ENCODE data around the gene IL1RAPL1.
A peak's percentile ranks its signal among the peaks of the same experiment; 100 is the strongest.

IL1RAPL1 gene

DNA sequence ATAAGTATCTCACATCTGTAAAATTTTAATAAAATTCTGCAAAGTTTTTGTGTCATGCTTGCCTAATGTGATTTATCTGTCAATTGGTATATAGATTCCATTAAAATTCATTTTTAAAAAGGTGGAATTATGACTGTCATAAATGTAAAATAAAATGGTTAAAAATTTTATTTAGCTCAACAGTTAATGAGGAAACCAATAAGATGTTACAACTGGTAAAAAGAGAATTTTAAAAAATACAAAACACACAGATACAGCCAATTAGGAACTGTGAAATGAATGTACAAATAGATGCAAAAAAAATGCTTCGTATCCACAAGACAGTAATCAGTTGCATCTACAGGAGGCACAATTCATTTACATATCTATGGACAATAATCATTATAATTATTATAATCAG lies 297.6 kb downstream of the IL1RAPL1 start:
- DNase-seq (ENCODE audit: low read depth, low spot score) = no peak
- no peaks in the 10 kb centered on the region for H3K9me3 ChIP-seq (ENCODE audit: insufficient read depth, low read length)
- TF ChIP-seq ZNF274 (IDR thresholded peaks at IDR 0.05; ENCODE audit: low read depth, low read length) = no peak
- no peak for TF ChIP-seq SUZ12 (IDR thresholded peaks at IDR 0.05; ENCODE audit: extremely low read depth, insufficient read depth, insufficient read length)
- TF ChIP-seq YY1 (IDR thresholded peaks at IDR 0.05; ENCODE audit: insufficient read depth, insufficient read length) = no peak
- no peak overlapping the region for H3K9ac ChIP-seq (ENCODE audit: insufficient read length, low read depth)
- H3K4me3 ChIP-seq (ENCODE audit: insufficient read length, low read depth) = no peak overlapping the region
- H3K36me3 ChIP-seq (ENCODE audit: insufficient read depth, insufficient read length, low read length) = no peaks in the 10 kb centered on the region
- H3K27me3 ChIP-seq (ENCODE audit: insufficient read depth, insufficient read length) = no peaks in the 10 kb centered on the region
- no peaks in the 10 kb centered on the region for H3K4me1 ChIP-seq (ENCODE audit: insufficient read depth, insufficient read length)

DNA sequence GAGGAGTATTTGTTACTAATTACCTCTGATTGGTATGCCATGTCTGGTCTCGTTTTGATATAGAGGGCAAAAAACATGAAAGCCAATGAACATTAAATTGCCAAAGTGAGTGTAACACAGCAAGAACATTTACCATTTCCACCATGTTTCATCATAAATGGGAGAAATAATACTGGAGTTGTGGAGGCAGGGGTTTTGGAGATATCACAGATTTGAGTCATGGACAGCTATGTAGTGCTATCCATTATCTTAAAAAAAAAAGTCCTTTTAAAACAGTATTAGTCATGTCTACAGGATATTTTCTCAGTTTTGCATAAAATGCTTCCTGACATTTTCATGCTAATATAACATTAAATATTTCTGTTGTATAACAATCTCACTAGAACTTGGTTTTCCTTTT lies 301.2 kb downstream of the IL1RAPL1 start:
- H3K9ac ChIP-seq (ENCODE audit: insufficient read length, low read depth) = no peak overlapping the region
- H3K27me3 ChIP-seq (ENCODE audit: insufficient read depth, insufficient read length) = no peaks in the 10 kb centered on the region
- H3K9me3 ChIP-seq (ENCODE audit: insufficient read depth, low read length) = no peaks in the 10 kb centered on the region
- no peaks in the 10 kb centered on the region for H3K36me3 ChIP-seq (ENCODE audit: insufficient read depth, insufficient read length, low read length)
- no peaks in the 10 kb centered on the region for H3K4me1 ChIP-seq (ENCODE audit: insufficient read depth, insufficient read length)
- TF ChIP-seq ZNF274 (IDR thresholded peaks at IDR 0.05; ENCODE audit: low read depth, low read length) (no peak), SUZ12 (IDR thresholded peaks at IDR 0.05; ENCODE audit: extremely low read depth, insufficient read depth, insufficient read length) (no peak), YY1 (IDR thresholded peaks at IDR 0.05; ENCODE audit: insufficient read depth, insufficient read length) (no peak)
- no peak overlapping the region for H3K4me3 ChIP-seq (ENCODE audit: insufficient read length, low read depth)
- no peak for DNase-seq (ENCODE audit: low read depth, low spot score)

DNA sequence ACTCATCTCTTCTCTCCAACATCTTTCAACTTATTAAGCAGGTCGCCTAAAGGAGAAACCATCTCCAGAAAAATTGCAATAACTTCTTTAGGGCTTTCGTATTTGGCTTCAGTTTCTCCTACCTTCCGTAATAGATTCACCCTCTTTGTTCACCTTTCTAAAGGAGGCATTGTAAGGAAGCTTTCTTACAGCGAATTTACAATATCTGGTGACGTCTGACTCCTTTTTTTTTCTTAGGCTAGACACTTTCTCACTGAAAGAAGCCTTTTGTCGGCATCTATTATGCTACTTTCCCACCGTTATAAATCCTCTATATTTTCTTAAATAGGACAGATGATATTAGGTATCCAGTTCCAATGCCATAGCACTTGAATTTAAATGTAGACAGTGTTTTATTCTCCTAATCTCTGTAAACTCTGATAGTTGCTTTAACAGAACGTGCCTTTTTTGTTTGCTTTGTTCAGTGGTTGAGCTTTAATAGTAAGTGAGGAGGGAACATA lies 302.4 kb downstream of the IL1RAPL1 start:
- no peak for TF ChIP-seq YY1 (IDR thresholded peaks at IDR 0.05; ENCODE audit: insufficient read depth, insufficient read length)
- no peak for TF ChIP-seq ZNF274 (IDR thresholded peaks at IDR 0.05; ENCODE audit: low read depth, low read length)
- no peak for TF ChIP-seq SUZ12 (IDR thresholded peaks at IDR 0.05; ENCODE audit: extremely low read depth, insufficient read depth, insufficient read length)
- Histone ChIP-seq H3K36me3 (ENCODE audit: insufficient read depth, insufficient read length, low read length) (no peaks in the 10 kb centered on the region), H3K4me1 (ENCODE audit: insufficient read depth, insufficient read length) (no peaks in the 10 kb centered on the region)

DNA sequence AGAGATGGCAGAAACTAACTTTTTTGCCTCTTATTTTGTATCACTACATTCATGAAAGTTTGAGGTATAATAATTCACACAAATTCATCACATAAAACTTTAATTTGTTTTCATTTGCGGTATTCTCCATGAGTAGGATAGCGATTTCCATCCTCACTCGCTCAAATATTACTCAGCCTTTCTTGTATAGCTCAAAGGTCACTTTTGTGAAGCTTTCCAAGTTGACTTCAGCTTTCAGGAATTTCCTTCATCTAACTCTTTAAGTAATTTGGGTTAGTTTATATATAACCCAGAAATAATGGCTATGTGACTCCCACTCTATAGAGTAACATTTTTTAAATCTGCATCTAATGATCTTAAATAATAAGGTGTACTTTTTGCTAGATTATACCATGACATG lies 314.4 kb downstream of the IL1RAPL1 start:
- Histone ChIP-seq H3K9ac (ENCODE audit: insufficient read length, low read depth) (no peak overlapping the region), H3K27me3 (ENCODE audit: insufficient read depth, insufficient read length) (no peaks in the 10 kb centered on the region), H3K9me3 (ENCODE audit: insufficient read depth, low read length) (no peaks in the 10 kb centered on the region), H3K4me3 (ENCODE audit: insufficient read length, low read depth) (no peak overlapping the region), H3K36me3 (ENCODE audit: insufficient read depth, insufficient read length, low read length) (no peaks in the 10 kb centered on the region), H3K4me1 (ENCODE audit: insufficient read depth, insufficient read length) (no peaks in the 10 kb centered on the region)
- DNase-seq (ENCODE audit: low read depth, low spot score) = no peak
- no peak for TF ChIP-seq YY1 (IDR thresholded peaks at IDR 0.05; ENCODE audit: insufficient read depth, insufficient read length)
- no peak for TF ChIP-seq ZNF274 (IDR thresholded peaks at IDR 0.05; ENCODE audit: low read depth, low read length)
- no peak for TF ChIP-seq SUZ12 (IDR thresholded peaks at IDR 0.05; ENCODE audit: extremely low read depth, insufficient read depth, insufficient read length)

More for the DNA sequence above, 302.4 kb downstream of the IL1RAPL1 start:
- Histone ChIP-seq H3K9me3 (ENCODE audit: insufficient read depth, low read length) (no peaks in the 10 kb centered on the region; the same call in 1 of the 2 replicates), H3K27me3 (ENCODE audit: insufficient read depth, insufficient read length) (no peaks in the 10 kb centered on the region), H3K9ac (ENCODE audit: insufficient read length, low read depth) (no peak overlapping the region), H3K4me3 (ENCODE audit: insufficient read length, low read depth) (no peak overlapping the region)
- DNase-seq (ENCODE audit: low read depth, low spot score) = no peak

DNA sequence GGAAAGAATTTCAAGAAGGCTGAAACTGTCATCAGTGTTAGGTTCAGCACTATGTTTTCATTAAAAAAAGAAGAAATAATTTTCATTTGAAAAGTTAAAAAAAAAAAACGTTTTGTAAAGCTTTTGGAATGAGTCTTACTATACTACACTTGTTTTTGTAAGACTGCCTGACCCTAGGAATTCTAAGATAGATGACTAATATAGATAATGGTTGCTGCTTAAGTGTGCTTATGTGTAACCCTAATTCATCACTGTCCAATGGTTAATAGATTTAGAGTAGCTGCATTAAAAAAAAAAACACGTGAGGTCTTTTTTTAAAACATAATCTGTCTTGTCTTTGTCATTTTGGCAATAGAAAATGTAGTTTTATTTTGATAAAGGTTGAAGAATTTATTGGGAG lies 323.2 kb downstream of the IL1RAPL1 start:
- Histone ChIP-seq H3K36me3 (ENCODE audit: insufficient read depth, insufficient read length, low read length) (no peaks in the 10 kb centered on the region), H3K4me1 (ENCODE audit: insufficient read depth, insufficient read length) (no peaks in the 10 kb centered on the region), H3K4me3 (ENCODE audit: insufficient read length, low read depth) (no peak overlapping the region), H3K9ac (ENCODE audit: insufficient read length, low read depth) (no peak overlapping the region), H3K27me3 (ENCODE audit: insufficient read depth, insufficient read length) (no peaks in the 10 kb centered on the region), H3K9me3 (ENCODE audit: insufficient read depth, low read length) (no peaks in the 10 kb centered on the region)
- DNase-seq (ENCODE audit: low read depth, low spot score) = no peak
- TF ChIP-seq SUZ12 (IDR thresholded peaks at IDR 0.05; ENCODE audit: extremely low read depth, insufficient read depth, insufficient read length) (no peak), YY1 (IDR thresholded peaks at IDR 0.05; ENCODE audit: insufficient read depth, insufficient read length) (no peak), ZNF274 (IDR thresholded peaks at IDR 0.05; ENCODE audit: low read depth, low read length) (no peak)

DNA sequence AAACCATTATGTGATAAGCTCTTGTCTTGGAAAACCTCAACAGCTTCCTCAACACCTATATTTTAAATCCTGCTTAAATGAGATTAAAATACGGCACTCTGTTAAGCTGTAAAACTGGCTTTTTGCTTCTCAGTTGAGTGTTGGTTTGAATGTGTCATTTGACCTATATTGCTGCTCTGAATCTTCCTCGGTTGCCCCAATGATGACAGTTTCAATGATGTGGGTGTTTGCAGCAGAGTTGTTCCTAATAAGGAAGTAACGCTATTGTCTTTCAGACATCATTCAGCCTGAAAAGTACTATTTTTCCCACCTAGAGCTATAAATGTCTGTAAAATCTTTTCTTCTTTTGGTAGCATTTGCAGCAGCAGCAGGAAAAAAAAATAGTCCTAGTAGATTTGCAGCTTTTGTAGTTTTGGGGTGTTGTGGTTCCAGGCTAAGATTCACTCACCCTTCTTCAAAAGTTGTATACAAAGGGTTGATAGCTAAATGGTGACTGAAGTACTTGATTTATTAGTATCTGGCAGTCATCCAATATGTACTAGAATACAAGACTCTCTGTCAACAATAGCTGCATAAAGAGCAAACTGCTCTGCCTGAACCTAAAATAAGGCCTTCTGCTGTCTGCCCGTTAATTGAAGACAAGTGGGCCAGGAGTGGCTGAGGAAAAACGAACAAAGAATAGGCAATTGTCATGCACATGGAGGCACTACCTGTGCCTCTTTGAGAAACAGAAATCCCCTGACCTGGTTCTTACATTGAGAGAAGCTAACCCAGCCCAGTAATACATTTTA lies 333.1 kb downstream of the IL1RAPL1 start:
- H3K9me3 ChIP-seq (ENCODE audit: insufficient read depth, low read length) = no peaks in the 10 kb centered on the region
- H3K4me3 ChIP-seq (ENCODE audit: insufficient read length, low read depth) = no peak overlapping the region
- H3K4me1 ChIP-seq (ENCODE audit: insufficient read depth, insufficient read length) = no peaks in the 10 kb centered on the region
- H3K27me3 ChIP-seq (ENCODE audit: insufficient read depth, insufficient read length) = no peaks in the 10 kb centered on the region
- H3K36me3 ChIP-seq (ENCODE audit: insufficient read depth, insufficient read length, low read length) = no peaks in the 10 kb centered on the region
- DNase-seq (ENCODE audit: low read depth, low spot score) = peak; percentile 5
- TF ChIP-seq SUZ12 (IDR thresholded peaks at IDR 0.05; ENCODE audit: extremely low read depth, insufficient read depth, insufficient read length) (no peak), ZNF274 (IDR thresholded peaks at IDR 0.05; ENCODE audit: low read depth, low read length) (no peak), YY1 (IDR thresholded peaks at IDR 0.05; ENCODE audit: insufficient read depth, insufficient read length) (no peak)
- no peak overlapping the region for H3K9ac ChIP-seq (ENCODE audit: insufficient read length, low read depth)

DNA sequence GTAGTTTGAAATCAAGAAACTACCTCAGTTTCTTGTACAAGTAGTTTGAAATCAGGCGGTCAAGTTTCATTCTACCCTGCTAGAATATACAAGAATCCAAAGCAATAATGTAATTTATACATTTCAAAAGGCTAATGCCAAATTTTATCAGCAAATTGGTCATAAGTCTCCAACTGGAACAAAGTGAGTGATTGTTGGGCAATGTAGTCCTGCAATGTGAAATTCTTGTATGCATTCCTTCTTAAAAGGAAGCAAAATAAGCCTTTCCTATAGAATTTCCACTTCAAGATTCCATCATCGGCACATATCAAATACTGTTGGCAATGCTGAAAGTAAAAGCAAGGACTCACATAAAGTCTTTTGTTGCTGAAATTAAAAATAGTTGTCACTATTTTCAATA lies 334.9 kb downstream of the IL1RAPL1 start:
- Histone ChIP-seq H3K4me1 (ENCODE audit: insufficient read depth, insufficient read length) (no peaks in the 10 kb centered on the region), H3K36me3 (ENCODE audit: insufficient read depth, insufficient read length, low read length) (no peaks in the 10 kb centered on the region), H3K27me3 (ENCODE audit: insufficient read depth, insufficient read length) (no peaks in the 10 kb centered on the region), H3K9me3 (ENCODE audit: insufficient read depth, low read length) (no peaks in the 10 kb centered on the region), H3K4me3 (ENCODE audit: insufficient read length, low read depth) (no peak overlapping the region), H3K9ac (ENCODE audit: insufficient read length, low read depth) (no peak overlapping the region)
- TF ChIP-seq YY1 (IDR thresholded peaks at IDR 0.05; ENCODE audit: insufficient read depth, insufficient read length) = no peak
- TF ChIP-seq SUZ12 (IDR thresholded peaks at IDR 0.05; ENCODE audit: extremely low read depth, insufficient read depth, insufficient read length) = no peak
- no peak for TF ChIP-seq ZNF274 (IDR thresholded peaks at IDR 0.05; ENCODE audit: low read depth, low read length)
- no peak for DNase-seq (ENCODE audit: low read depth, low spot score)

Data from NT2/D1 (cell line).